ENCODE measurements around the gene TNRC6A.

TNRC6A gene

DNA sequence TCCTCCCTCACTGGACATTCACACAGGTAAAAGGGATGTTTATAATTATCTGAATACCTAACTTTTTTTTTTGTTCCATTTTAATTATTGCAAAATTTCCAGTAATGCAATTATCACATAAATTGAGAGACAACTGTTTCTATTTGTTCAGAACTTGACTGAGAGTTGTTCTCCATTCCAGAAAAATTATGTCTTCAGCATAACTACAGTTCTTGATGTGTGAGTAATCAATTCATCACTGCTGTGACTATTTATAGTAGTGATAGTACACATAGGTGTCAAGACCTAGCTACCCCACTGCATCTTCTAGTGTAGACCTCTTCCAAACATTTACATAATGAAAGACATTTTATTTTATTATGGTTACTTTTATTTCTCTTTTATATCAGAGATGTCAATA is 5.8 kb upstream of the TNRC6A start:
- TF ChIP-seq, protein P1, sequence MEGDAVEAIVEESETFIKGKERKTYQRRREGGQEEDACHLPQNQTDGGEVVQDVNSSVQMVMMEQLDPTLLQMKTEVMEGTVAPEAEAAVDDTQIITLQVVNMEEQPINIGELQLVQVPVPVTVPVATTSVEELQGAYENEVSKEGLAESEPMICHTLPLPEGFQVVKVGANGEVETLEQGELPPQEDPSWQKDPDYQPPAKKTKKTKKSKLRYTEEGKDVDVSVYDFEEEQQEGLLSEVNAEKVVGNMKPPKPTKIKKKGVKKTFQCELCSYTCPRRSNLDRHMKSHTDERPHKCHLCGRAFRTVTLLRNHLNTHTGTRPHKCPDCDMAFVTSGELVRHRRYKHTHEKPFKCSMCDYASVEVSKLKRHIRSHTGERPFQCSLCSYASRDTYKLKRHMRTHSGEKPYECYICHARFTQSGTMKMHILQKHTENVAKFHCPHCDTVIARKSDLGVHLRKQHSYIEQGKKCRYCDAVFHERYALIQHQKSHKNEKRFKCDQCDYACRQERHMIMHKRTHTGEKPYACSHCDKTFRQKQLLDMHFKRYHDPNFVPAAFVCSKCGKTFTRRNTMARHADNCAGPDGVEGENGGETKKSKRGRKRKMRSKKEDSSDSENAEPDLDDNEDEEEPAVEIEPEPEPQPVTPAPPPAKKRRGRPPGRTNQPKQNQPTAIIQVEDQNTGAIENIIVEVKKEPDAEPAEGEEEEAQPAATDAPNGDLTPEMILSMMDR (IDR thresholded peaks at IDR 0.05; ENCODE audit: borderline replicate concordance, insufficient read depth, low read depth, low read length), result no peak
- no peak overlapping the region for H3K4me3 ChIP-seq (ENCODE audit: low read depth, low read length)

DNA sequence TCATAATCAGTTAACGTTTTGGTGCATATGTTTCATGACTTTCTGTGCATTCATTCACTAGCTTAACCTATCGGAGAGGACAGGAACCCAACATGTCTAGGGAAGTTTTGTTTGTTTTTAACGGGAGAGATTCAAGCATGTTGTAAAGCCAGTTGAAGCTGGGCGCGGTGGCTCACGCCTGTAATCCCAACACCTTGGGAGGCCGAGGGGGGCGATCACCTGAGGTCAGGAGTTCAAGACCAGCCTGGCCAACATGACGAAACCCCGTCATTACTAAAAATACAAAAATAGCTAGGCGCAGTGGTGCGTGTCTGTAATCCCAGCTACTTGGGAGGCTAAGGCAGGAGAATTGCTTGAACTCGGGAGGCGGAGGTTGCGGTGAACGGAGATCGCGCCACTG is 1.4 kb upstream of the TNRC6A start:
- TF ChIP-seq, protein P1 (IDR thresholded peaks at IDR 0.05; ENCODE audit: borderline replicate concordance, insufficient read depth, low read depth, low read length), result no peak
- no peak overlapping the region for H3K4me3 ChIP-seq (ENCODE audit: low read depth, low read length)

DNA sequence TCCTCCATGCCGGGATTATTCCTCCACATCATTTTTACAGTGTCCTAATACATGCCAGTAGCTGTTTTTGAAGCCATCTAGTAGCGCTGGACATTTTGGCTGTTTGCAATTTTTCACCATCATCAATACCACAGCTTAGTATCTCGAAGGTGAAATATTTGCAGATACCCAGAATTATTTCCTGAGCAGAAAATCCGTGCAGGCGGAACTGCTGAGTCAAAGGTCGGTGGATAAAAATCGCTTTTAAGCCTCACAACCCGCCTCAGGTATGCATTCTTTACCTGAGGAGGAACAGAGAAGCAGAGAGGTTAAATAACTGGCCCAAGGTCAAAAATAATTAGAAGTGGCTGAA is 584 bp upstream of the TNRC6A start:
- TF ChIP-seq, protein P1 (IDR thresholded peaks at IDR 0.05; ENCODE audit: borderline replicate concordance, insufficient read depth, low read depth, low read length), result no peak
- H3K4me3 ChIP-seq (ENCODE audit: low read depth, low read length), result peak overlapping the region; percentile 84

DNA sequence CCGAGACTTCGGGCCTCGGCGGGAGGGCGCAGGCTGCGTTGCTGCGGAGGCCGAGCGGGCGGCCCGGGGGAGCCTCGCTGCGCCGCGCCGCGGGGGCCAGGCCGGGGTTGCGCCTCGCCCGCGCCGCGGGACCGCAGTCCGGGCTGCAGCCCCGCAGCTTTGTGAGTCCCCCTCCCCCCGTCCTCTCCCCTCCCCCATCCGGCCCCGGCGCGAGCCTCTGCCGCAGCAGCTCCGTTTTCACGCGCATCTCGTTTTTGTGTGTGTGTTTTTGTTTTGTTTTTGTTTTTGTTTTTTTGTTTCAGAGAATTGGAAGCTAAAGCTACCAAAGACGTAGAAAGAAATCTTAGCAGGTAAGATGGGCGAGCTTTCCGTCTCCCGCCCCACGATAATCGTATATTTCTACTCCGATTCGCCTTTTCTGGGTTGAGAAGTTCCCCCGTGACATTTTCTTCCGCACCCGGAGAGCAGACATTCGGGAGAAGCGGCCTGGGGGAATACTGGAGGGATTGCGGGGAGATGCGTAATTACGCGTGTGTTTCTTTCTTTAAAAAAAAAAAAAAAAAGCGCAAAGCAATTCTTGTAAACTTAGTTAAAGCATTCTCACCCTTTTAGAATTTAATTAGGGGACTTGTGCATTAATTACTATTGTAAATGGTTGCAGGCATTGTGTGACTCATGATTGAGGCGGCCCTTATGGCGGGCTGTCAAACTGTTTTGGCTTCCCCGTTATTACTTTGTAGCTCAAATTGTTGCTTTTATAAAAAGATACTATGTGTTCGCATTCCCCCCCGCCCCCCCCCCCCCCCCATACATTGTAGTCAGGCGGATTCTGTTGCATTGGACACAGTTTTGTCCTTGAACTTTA is 732 bp downstream of the TNRC6A start:
- H3K4me3 ChIP-seq (ENCODE audit: low read depth, low read length), result peak overlapping the region; percentile 84
- TF ChIP-seq, protein P1 (IDR thresholded peaks at IDR 0.05; ENCODE audit: borderline replicate concordance, insufficient read depth, low read depth, low read length), result no peak

DNA sequence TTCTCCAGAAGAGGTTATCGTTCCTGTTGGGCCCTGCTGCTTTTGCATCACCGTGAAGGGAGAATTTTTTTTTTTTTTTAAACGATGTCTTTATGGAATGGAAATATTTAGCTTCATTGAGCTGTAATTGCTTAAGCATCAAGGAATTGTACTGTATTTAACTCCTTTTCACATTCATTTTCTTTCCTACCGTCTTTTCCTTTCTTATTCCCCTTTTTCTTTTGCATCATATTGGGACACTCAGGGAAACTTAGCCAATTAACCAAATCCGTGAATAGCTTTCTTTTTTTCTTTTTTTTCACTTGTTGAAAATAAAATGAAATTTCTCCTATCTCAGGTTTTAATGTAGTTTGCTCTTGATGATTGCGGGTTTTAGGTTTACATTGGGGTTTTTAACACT is 1.5 kb downstream of the TNRC6A start:
- TF ChIP-seq, protein P1 (IDR thresholded peaks at IDR 0.05; ENCODE audit: borderline replicate concordance, insufficient read depth, low read depth, low read length), result no peak

DNA sequence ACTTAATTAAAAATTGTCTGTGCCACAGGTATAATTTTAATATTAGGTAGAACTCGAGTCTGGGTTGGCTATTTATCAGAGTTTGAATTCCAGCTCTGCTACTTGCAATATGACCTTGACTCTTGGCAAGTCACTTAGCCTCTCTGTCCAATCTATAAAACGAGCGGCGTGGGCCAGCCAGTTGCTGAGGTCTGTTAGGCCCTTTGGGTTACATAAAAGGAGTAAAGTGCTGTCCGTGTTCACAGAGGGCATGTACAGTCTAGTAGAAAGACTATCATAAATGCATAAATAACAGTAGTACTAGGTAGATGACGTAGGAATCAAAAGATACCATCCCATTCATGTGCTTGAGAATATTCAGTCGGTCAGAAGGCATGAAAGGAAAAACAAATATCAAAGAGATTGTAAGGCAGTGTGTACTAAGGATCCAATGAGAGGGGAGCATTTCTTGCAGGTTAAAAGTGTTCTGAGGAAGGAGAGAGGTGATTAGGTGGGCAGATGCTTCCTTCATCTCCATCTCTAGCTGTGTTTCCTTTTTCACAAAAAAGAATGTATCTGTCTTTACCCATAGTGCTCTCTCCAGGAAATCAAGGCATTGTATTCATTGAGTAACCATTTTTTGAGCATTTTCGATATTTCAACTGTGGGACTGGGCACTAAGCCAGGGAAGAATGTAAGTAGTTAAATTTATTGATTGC is 2.4 kb downstream of the TNRC6A start:
- TF ChIP-seq, protein P1 (IDR thresholded peaks at IDR 0.05; ENCODE audit: borderline replicate concordance, insufficient read depth, low read depth, low read length), result no peak
- H3K4me3 ChIP-seq (ENCODE audit: low read depth, low read length), result no peak overlapping the region

More for the DNA sequence above, 1.5 kb downstream of the TNRC6A start:
- no peak overlapping the region for H3K4me3 ChIP-seq (ENCODE audit: low read depth, low read length)
